Measurements from ENCODE around the gene SPTB. TPM values are rescaled to one million over a fixed set of nuclear protein-coding genes. Genes with fewer than 3 reads are reported as not detected.

Gene SPTB
- total RNA-seq, 1 experiment from 2014 or later = 2.3 TPM

DNA sequence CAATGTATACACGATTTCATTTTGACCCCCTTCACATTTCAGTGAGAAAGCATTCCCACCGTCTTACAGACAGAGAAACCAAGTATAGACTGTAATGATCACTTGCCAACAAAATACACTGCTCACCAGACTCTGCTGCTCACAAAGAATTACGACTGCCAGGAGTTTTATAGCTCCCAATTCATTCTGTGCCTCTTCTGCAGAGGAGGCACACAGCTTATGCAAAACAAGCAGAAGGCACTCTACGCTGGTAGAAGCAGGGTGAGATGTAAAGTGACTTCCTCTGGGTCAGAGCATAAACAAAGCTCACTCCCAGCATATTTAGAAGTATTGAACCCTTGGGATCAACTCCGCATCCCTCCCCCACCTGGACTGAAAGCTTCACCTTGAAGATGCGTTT lies 14.6 kb downstream of the SPTB start:
- TF ChIP-seq, protein P1, sequence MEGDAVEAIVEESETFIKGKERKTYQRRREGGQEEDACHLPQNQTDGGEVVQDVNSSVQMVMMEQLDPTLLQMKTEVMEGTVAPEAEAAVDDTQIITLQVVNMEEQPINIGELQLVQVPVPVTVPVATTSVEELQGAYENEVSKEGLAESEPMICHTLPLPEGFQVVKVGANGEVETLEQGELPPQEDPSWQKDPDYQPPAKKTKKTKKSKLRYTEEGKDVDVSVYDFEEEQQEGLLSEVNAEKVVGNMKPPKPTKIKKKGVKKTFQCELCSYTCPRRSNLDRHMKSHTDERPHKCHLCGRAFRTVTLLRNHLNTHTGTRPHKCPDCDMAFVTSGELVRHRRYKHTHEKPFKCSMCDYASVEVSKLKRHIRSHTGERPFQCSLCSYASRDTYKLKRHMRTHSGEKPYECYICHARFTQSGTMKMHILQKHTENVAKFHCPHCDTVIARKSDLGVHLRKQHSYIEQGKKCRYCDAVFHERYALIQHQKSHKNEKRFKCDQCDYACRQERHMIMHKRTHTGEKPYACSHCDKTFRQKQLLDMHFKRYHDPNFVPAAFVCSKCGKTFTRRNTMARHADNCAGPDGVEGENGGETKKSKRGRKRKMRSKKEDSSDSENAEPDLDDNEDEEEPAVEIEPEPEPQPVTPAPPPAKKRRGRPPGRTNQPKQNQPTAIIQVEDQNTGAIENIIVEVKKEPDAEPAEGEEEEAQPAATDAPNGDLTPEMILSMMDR (conservative IDR thresholded peaks at IDR 0.05; ENCODE audit: low read depth, low read length) = no peak
- no peak for TF ChIP-seq EZH2phosphoT487 (IDR thresholded peaks at IDR 0.05; ENCODE audit: borderline replicate concordance, low read length)
- TF ChIP-seq EZH2 (IDR thresholded peaks at IDR 0.05; ENCODE audit: low read length, unreplicated experiment) = no peak
- no peak overlapping the region for H3K27ac ChIP-seq (ENCODE audit: low read length)
- no peaks in the 10 kb centered on the region for H3K79me2 ChIP-seq (ENCODE audit: low read length)
- H2AFZ ChIP-seq (ENCODE audit: low read length) = no peak overlapping the region
- peaks cover 50% of the 10 kb centered on the region for H3K27me3 ChIP-seq (ENCODE audit: low read length)
- ATAC-seq (no peak), DNase-seq (no peak)
- H3K4me1 ChIP-seq (ENCODE audit: insufficient read depth, low read length) = no peaks in the 10 kb centered on the region
- intact Hi-C loops (cut with micrococcal nuclease) = no loop called here
- no peaks in the 10 kb centered on the region for H3K9me3 ChIP-seq (ENCODE audit: low read length)
- no peaks in the 10 kb centered on the region for H3F3A ChIP-seq (ENCODE audit: low read length, unreplicated experiment)
- ChIA-PET CTCF (no interaction called here), POLR2A (ENCODE audit: unreplicated experiment) (no interaction called here)
- H3K36me3 ChIP-seq (ENCODE audit: low read depth, low read length) = no peaks in the 10 kb centered on the region
- no peak overlapping the region for H3K4me2 ChIP-seq (ENCODE audit: low read length)
- H4K20me1 ChIP-seq (ENCODE audit: low read length) = no peaks in the 10 kb centered on the region
- H3K9ac ChIP-seq (ENCODE audit: low read length) = no peak overlapping the region
- H3K9me2 ChIP-seq (replicated peaks; ENCODE audit: low read length) = no peaks in the 10 kb centered on the region
- H3K4me3 ChIP-seq (ENCODE audit: low read length) = no peak overlapping the region
- no TSS peak for BruUV-seq (replicated peaks)

DNA sequence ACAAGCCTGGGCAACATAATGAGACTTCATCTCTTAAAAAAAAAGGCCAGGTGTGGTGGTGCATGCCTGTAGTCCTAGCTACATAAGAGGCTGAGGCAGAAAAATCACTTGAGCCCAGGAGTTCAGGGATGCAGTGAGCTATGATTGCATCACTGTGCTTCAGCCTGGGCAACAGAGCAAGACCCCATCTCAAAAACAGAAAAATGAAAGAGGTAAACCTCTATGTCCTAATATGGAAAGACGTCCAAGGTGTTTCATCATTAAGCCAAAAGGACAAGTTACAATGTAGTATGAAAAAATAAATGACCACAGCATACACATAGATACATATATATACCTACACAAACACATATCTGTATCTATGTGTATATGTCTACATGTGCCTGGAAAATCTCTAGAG lies 15.4 kb downstream of the SPTB start:
- TF ChIP-seq EZH2phosphoT487 (IDR thresholded peaks at IDR 0.05; ENCODE audit: borderline replicate concordance, low read length) (no peak), EZH2 (IDR thresholded peaks at IDR 0.05; ENCODE audit: low read length, unreplicated experiment) (no peak)
- TF ChIP-seq, protein P1 (conservative IDR thresholded peaks at IDR 0.05; ENCODE audit: low read depth, low read length) = no peak
- Histone ChIP-seq H3F3A (ENCODE audit: low read length, unreplicated experiment) (no peaks in the 10 kb centered on the region), H3K4me3 (ENCODE audit: low read length) (no peak overlapping the region), H3K27ac (ENCODE audit: low read length) (no peak overlapping the region), H3K9me2 (replicated peaks; ENCODE audit: low read length) (no peaks in the 10 kb centered on the region), H3K27me3 (ENCODE audit: low read length) (peaks cover 46% of the 10 kb centered on the region), H2AFZ (ENCODE audit: low read length) (no peak overlapping the region), H3K9me3 (ENCODE audit: low read length) (no peaks in the 10 kb centered on the region), H4K20me1 (ENCODE audit: low read length) (no peaks in the 10 kb centered on the region), H3K4me1 (ENCODE audit: insufficient read depth, low read length) (no peaks in the 10 kb centered on the region), H3K9ac (ENCODE audit: low read length) (no peak overlapping the region), H3K79me2 (ENCODE audit: low read length) (no peaks in the 10 kb centered on the region), H3K36me3 (ENCODE audit: low read depth, low read length) (no peaks in the 10 kb centered on the region), H3K4me2 (ENCODE audit: low read length) (no peak overlapping the region)
- ATAC-seq = no peak
- ChIA-PET POLR2A (ENCODE audit: unreplicated experiment) (no interaction called here), CTCF (interaction anchor here (0.6 kb wide), 1 partner anchor 71 kb away, joined by 3 read pairs; no protein-coding TSS in a partner anchor)
- no TSS peak for BruUV-seq (replicated peaks)
- intact Hi-C loops (cut with micrococcal nuclease) = no loop called here
- DNase-seq = no peak

DNA sequence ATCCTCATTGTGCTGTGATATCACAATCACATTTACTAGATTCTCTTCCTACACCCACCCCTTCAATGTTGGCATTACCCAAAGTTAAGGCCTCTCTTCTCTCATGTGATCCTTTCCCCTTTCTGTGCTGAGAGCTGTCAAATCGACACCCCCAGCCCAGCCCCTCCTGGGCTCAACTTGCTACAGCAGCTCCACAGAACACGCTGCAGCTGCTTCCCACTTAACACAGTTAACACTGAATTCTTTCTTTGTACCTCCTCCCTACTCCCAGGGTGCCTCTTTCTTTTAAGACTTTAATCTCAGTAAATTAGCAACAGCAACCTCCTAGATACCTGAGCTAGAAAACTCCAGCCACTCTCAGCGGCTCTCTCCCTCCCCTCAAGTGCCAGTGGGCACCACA lies 17.8 kb downstream of the SPTB start:
- ATAC-seq (no peak), DNase-seq (no peak)
- no peak overlapping the region for H2AFZ ChIP-seq (ENCODE audit: low read length)
- intact Hi-C loops (cut with micrococcal nuclease) = no loop called here
- no TSS peak for BruUV-seq (replicated peaks)
- H3K9ac ChIP-seq (ENCODE audit: low read length) = no peak overlapping the region
- no peaks in the 10 kb centered on the region for H4K20me1 ChIP-seq (ENCODE audit: low read length)
- H3K4me2 ChIP-seq (ENCODE audit: low read length) = no peak overlapping the region
- no peaks in the 10 kb centered on the region for H3K9me2 ChIP-seq (replicated peaks; ENCODE audit: low read length)
- no peaks in the 10 kb centered on the region for H3F3A ChIP-seq (ENCODE audit: low read length, unreplicated experiment)
- H3K79me2 ChIP-seq (ENCODE audit: low read length) = no peaks in the 10 kb centered on the region
- H3K9me3 ChIP-seq (ENCODE audit: low read length) = no peaks in the 10 kb centered on the region
- CTCF ChIA-PET = no interaction called here
- H3K36me3 ChIP-seq (ENCODE audit: low read depth, low read length) = no peaks in the 10 kb centered on the region
- peaks cover 27% of the 10 kb centered on the region for H3K27me3 ChIP-seq (ENCODE audit: low read length)
- no peak overlapping the region for H3K4me3 ChIP-seq (ENCODE audit: low read length)
- TF ChIP-seq EZH2 (IDR thresholded peaks at IDR 0.05; ENCODE audit: low read length, unreplicated experiment) = no peak
- no peak overlapping the region for H3K27ac ChIP-seq (ENCODE audit: low read length)
- no peaks in the 10 kb centered on the region for H3K4me1 ChIP-seq (ENCODE audit: insufficient read depth, low read length)
- POLR2A ChIA-PET (ENCODE audit: unreplicated experiment) = no interaction called here

All from PC-3 (cell line).